Endothelial cell of umbilical vein (primary cell): ENCODE measurements around the gene RAP1GAP. TPM values are rescaled to one million over a fixed set of nuclear protein-coding genes. Genes with fewer than 3 reads are reported as not detected.
A peak's percentile ranks its signal among the peaks of the same experiment; 100 is the strongest.

Experiments used
- BruUV-seq: library from RNA; stranded (reverse); fragments of 400-500 nt; replicated peaks from 2 replicates; lab custom pipeline; 2021; lab: Mats Ljungman, UMichigan
- CTCF ChIA-PET: fragments of 300-600, 350-600 bp; sonication (Branson Sonifier 250); formaldehyde crosslinking; loops from one replicate; lab custom pipeline; 2021; ENCODE audit warnings: antibody characterized with exemption, inconsistent platforms; lab: Charles Lee
- POLR2A ChIA-PET: fragments of 300-600, 350-600 bp; sonication (Branson Sonifier 250); formaldehyde crosslinking; loops from one replicate; lab custom pipeline; 2021; ENCODE audit warnings: antibody characterized with exemption, inconsistent platforms; lab: Charles Lee
- DNase-seq: peaks from one replicate; pipeline ENCODE4 v3.0.0-alpha.2; 2011; ENCODE audit warnings: low read depth, low spot score
- FAIRE-seq: peaks from 2 replicates; lab custom pipeline; 2011; peaks lifted over from hg19 to GRCh38; lab: Jason Lieb, UNC
- H2AFZ ChIP-seq: 2 replicates; pipeline ENCODE4 v1.6.0; 2012; ENCODE audit warnings: low read depth, low read length, control low read depth, inconsistent platforms
- H3K27ac ChIP-seq: 2 replicates; pipeline ENCODE4 v1.5.1; 2011; ENCODE audit warnings: low read depth, mild to moderate bottlenecking, control low read depth, low read length, moderate library complexity; ENCODE audit not compliant: insufficient read depth
- H3K27me3 ChIP-seq, 2 experiments: 2 replicates each; pipeline versions ENCODE4 v1.6.0 to v1.6.1; 2011; ENCODE audit warnings: low read length in 2 of 2, mixed read lengths in 1 of 2; ENCODE audit not compliant: control insufficient read depth in 2 of 2, insufficient read depth in 2 of 2
- H3K36me3 ChIP-seq, 2 experiments: 2 replicates in 1 of 2; 3 replicates in 1 of 2; pipeline ENCODE4 v1.5.1; 2011; ENCODE audit warnings: low read length in 2 of 2, mild to moderate bottlenecking in 1 of 2, moderate library complexity in 1 of 2; ENCODE audit not compliant: control insufficient read depth in 2 of 2, insufficient read depth in 2 of 2; ENCODE audit errors: extremely low read depth in 1 of 2
- H3K4me1 ChIP-seq: 3 replicates; pipeline ENCODE4 v1.5.1; 2011; ENCODE audit warnings: mild to moderate bottlenecking, low read length; ENCODE audit not compliant: control insufficient read depth, insufficient read depth; ENCODE audit errors: extremely low read depth
- H3K4me2 ChIP-seq: 2 replicates; pipeline ENCODE4 v1.6.1; 2011; ENCODE audit warnings: low read length, control low read depth, mixed read lengths; ENCODE audit not compliant: insufficient read depth
- H3K4me3 ChIP-seq, 3 experiments: fragments of 200-600 bp in 1 of 3; sonication (generic), shearing (Covaris generic) in 1 of 3; replicated peaks in 1 of 3; 2 replicates each; pipeline ENCODE4 v1.5.1; 2011 to 2016; ENCODE audit warnings: control low read depth in 3 of 3, low read length in 3 of 3, mild to moderate bottlenecking in 2 of 3, inconsistent platforms in 1 of 3, low read depth in 1 of 3, moderate library complexity in 1 of 3; ENCODE audit not compliant: insufficient read depth in 1 of 3
- H3K79me2 ChIP-seq: 2 replicates; pipeline ENCODE4 v1.6.0; 2012; ENCODE audit warnings: low read length, inconsistent platforms; ENCODE audit not compliant: control insufficient read depth, insufficient read depth
- H3K9ac ChIP-seq: replicated peaks from 2 replicates; pipeline ENCODE3; 2011; ENCODE audit warnings: low read length, control low read depth; ENCODE audit not compliant: insufficient read depth; ENCODE audit errors: extremely low read depth
- H3K9me1 ChIP-seq: replicated peaks from 3 replicates; pipeline ENCODE4 v1.6.0; 2011; ENCODE audit warnings: mild to moderate bottlenecking, low read length; ENCODE audit not compliant: control insufficient read depth, insufficient read depth; ENCODE audit errors: extremely low read depth
- H3K9me3 ChIP-seq: replicated peaks from 2 replicates; pipeline ENCODE4 v1.5.1; 2012; ENCODE audit warnings: low read length, inconsistent platforms; ENCODE audit not compliant: control insufficient read depth, insufficient read depth
- H4K20me1 ChIP-seq: replicated peaks from 2 replicates; pipeline ENCODE3; 2011; ENCODE audit warnings: mild to moderate bottlenecking, low read length; ENCODE audit not compliant: control insufficient read depth, insufficient read depth; ENCODE audit errors: extremely low read depth
- CTCF ChIP-seq, 2 donors: IDR thresholded peaks; 1 replicate in 1 of 2; 2 replicates in 1 of 2; pipeline ENCODE4 v1.5.1; 2011; ENCODE audit warnings: low read length in 2 of 2, mild to moderate bottlenecking in 2 of 2, moderate library complexity in 2 of 2, control low read depth in 1 of 2, inconsistent platforms in 1 of 2, low read depth in 1 of 2; ENCODE audit not compliant: insufficient read depth in 1 of 2; ENCODE audit errors: extremely low read depth in 1 of 2
- EZH2 ChIP-seq: IDR thresholded peaks from 2 replicates; pipeline ENCODE4 v1.6.1; 2012; ENCODE audit warnings: borderline replicate concordance, low read depth, mild to moderate bottlenecking, moderate library complexity, low read length, inconsistent platforms; ENCODE audit not compliant: severe bottlenecking
- FOS ChIP-seq: IDR thresholded peaks from 2 replicates; pipeline ENCODE4 v1.6.1; 2011; ENCODE audit warnings: mild to moderate bottlenecking, low read length, moderate library complexity, borderline replicate concordance; ENCODE audit not compliant: insufficient read depth
- GATA2 ChIP-seq: IDR thresholded peaks from 2 replicates; pipeline ENCODE4 v1.7.0; 2011; ENCODE audit warnings: low read depth, mild to moderate bottlenecking, moderate library complexity, mixed read lengths, low read length; ENCODE audit not compliant: insufficient read length, insufficient read depth
- JUN ChIP-seq: IDR thresholded peaks from 2 replicates; pipeline ENCODE4 v1.6.1; 2011; ENCODE audit warnings: borderline replicate concordance, low read depth; ENCODE audit not compliant: insufficient read length, insufficient read depth
- MAX ChIP-seq: IDR thresholded peaks from 2 replicates; pipeline ENCODE4 v1.6.1; 2011; ENCODE audit not compliant: insufficient read depth, insufficient read length
- MYC ChIP-seq: IDR thresholded peaks from one replicate; pipeline ENCODE4 v1.6.1; 2011; ENCODE audit warnings: mild to moderate bottlenecking, low read depth, low read length
- POLR2A ChIP-seq: IDR thresholded peaks from 2 replicates; pipeline ENCODE4 v1.6.1; 2012; ENCODE audit warnings: low read depth, mild to moderate bottlenecking, control low read depth, low read length
- POLR2AphosphoS5 ChIP-seq: IDR thresholded peaks from 2 replicates; pipeline ENCODE4 v1.6.1; 2012; ENCODE audit warnings: low read depth, mild to moderate bottlenecking, control low read depth, low read length, moderate library complexity; ENCODE audit not compliant: insufficient read depth
- dilution Hi-C: fragments of 300-500 bp; cut with MboI; formaldehyde crosslinking; loops from one replicate; pipeline ENCODE4 v1.15.0; 2019; ENCODE audit warnings: low sequenced_read_pairs; ENCODE audit not compliant: extremely low pct_ligation_motif_present
- intact Hi-C: fragments of 100-400 bp; cut with micrococcal nuclease; formaldehyde crosslinking; loops from one replicate; pipeline ENCODE4 v1.10.0; 2022
- polyA plus RNA-seq, 4 experiments: library from polyadenylated mRNA; depleted of rRNA in 3 of 4; stranded (reverse) in 3 of 4; unstranded in 1 of 4; fragments of >200 nt; gene quantifications; 2 replicates each; pipeline versions ENCODE4 v1.2.1 to v1.2.3, GENCODE V29; 2011 to 2012; ENCODE audit warnings: missing spikeins in 1 of 4
- total RNA-seq: library from RNA; stranded (reverse); gene quantifications from 2 replicates; pipeline ENCODE4 v1.2.3, GENCODE V29; 2021

Gene RAP1GAP
- total and polyA plus RNA-seq, 2 donors (not counting 3 experiments of a cell fraction or from before 2014, with no cell fraction given), result 0.07 to 0.20 TPM

- Histone ChIP-seq H3K36me3 (no peaks in the 10 kb centered on the region), H3K27me3 (peaks cover 0 to 9% of the 10 kb centered on the region in 2 experiments), H3K9me1 (no peaks in the 10 kb centered on the region), H3K9me3 (no peaks in the 10 kb centered on the region), H3K9ac (no peak overlapping the region), H3K4me3 (no peak overlapping the region), H4K20me1 (no peaks in the 10 kb centered on the region), H3K4me2 (no peak overlapping the region), H2AFZ (no peak overlapping the region), H3K79me2 (no peaks in the 10 kb centered on the region), H3K27ac (no peak overlapping the region), H3K4me1 (peaks cover 7% of the 10 kb centered on the region)
- TF ChIP-seq FOS, result peak; percentile 9
- TF ChIP-seq GATA2, result no peak
- dilution Hi-C loops (no loop called here), intact Hi-C loops (loop anchor here (10.0 kb wide), 1 partner anchor 325 kb away; no protein-coding TSS in a partner anchor)
- POLR2A ChIA-PET, result no interaction called here
- CTCF ChIA-PET, result interaction anchor here (0.7 to 1.4 kb wide), 4 partner anchors 15 to 204 kb away, joined by 3 to 5 read pairs (median 4); partner anchors contain the start of gene ALPL
- DNase-seq (no peak), FAIRE-seq (peak; percentile 70)
- BruUV-seq, result no TSS peak
Measured at GRCh38 chr1:21579791-21580190, 89.4 kb downstream of the RAP1GAP start.

- Histone ChIP-seq H3K36me3 (no peaks in the 10 kb centered on the region), H3K4me2 (no peak overlapping the region), H3K27ac (no peak overlapping the region), H3K4me3 (no peak overlapping the region), H3K9me1 (no peaks in the 10 kb centered on the region), H3K9ac (no peak overlapping the region), H3K4me1 (peaks cover 17% of the 10 kb centered on the region), H3K27me3 (peaks cover 0 to 3% of the 10 kb centered on the region in 2 experiments), H3K79me2 (no peaks in the 10 kb centered on the region), H4K20me1 (no peaks in the 10 kb centered on the region), H2AFZ (no peak overlapping the region), H3K9me3 (no peaks in the 10 kb centered on the region)
- no peak for DNase-seq
- CTCF ChIA-PET, result no interaction called here
- POLR2A ChIA-PET, result no interaction called here
- dilution Hi-C loops, result no loop called here
- intact Hi-C loops, result loop anchor here (10.0 kb wide), 1 partner anchor 323 kb away; no protein-coding TSS in a partner anchor
- no peak for FAIRE-seq
- no TSS peak for BruUV-seq
- no peak for TF ChIP-seq FOS
- no peak for TF ChIP-seq GATA2
- no peak for TF ChIP-seq EZH2
- TF ChIP-seq POLR2A, result no peak
- TF ChIP-seq MAX, result no peak
- TF ChIP-seq CTCF (IDR thresholded peaks at IDR 0.05; ENCODE audit: extremely low read depth in 1 of 2, insufficient read depth in 1 of 2, low read depth in 1 of 2, low read length in 2 of 2), result no peak
- no peak for TF ChIP-seq MYC
- TF ChIP-seq JUN, result no peak
- no peak for TF ChIP-seq POLR2AphosphoS5
Measured at GRCh38 chr1:21577933-21578332, 91.2 kb downstream of the RAP1GAP start.
